Activated CD4-positive, alpha-beta memory T cell treated with anti-CD3 and anti-CD28 coated beads, Interleukin-2, amount 10 ng/mL, durations not matched to agents 7 days and 5 days (primary cell): ENCODE results near the gene SNX8. TPM values are rescaled to one million over a fixed set of nuclear protein-coding genes. Genes with fewer than 3 reads are reported as not detected.
A peak's percentile ranks its signal among the peaks of the same experiment; 100 is the strongest.
"Not testable (repeated sequence)": the region's sequence is repeated elsewhere in the genome, so short reads cannot be mapped to it uniquely, and the experiment has no call there.

Source experiments
- CTCF ChIA-PET: fragments of 350-600 bp; sonication (Branson Sonifier 250); formaldehyde crosslinking; loops from one replicate; lab custom pipeline; 2021; ENCODE audit warnings: antibody characterized with exemption, inconsistent platforms; lab: Charles Lee
- POLR2A ChIA-PET: fragments of 350-600 bp; sonication (Branson Sonifier 250); formaldehyde crosslinking; loops from one replicate; lab custom pipeline; 2021; ENCODE audit warnings: antibody characterized with exemption; lab: Charles Lee
- DNase-seq: peaks from one replicate; pipeline ENCODE4 v3.0.0-alpha.2; 2020
- H3K27ac Mint-ChIP-seq: one replicate; pipeline ENCODE4 v1.8.0; 2021; ENCODE audit warnings: mild to moderate bottlenecking, mixed read lengths
- H3K27me3 Mint-ChIP-seq: one replicate; pipeline ENCODE4 v1.8.0; 2021; ENCODE audit warnings: mixed read lengths
- H3K36me3 Mint-ChIP-seq: one replicate; pipeline ENCODE4 v1.8.0; 2021; ENCODE audit warnings: low read depth, mixed read lengths
- H3K4me1 Mint-ChIP-seq: one replicate; pipeline ENCODE4 v1.8.0; 2021; ENCODE audit warnings: mixed read lengths
- H3K4me3 Mint-ChIP-seq: one replicate; pipeline ENCODE4 v1.8.0; 2021; ENCODE audit warnings: mild to moderate bottlenecking, mixed read lengths
- H3K9me3 Mint-ChIP-seq: one replicate; pipeline ENCODE4 v1.8.0; 2021; ENCODE audit warnings: mixed read lengths
- total RNA-seq, 2 experiments: library from RNA; stranded (reverse); gene quantifications; one replicate each; pipeline ENCODE4 v1.2.3, GENCODE V29; 2021

The SNX8 gene
- total RNA-seq, 2 experiments from 2014 or later: 22.4 to 26.8 TPM

DNA sequence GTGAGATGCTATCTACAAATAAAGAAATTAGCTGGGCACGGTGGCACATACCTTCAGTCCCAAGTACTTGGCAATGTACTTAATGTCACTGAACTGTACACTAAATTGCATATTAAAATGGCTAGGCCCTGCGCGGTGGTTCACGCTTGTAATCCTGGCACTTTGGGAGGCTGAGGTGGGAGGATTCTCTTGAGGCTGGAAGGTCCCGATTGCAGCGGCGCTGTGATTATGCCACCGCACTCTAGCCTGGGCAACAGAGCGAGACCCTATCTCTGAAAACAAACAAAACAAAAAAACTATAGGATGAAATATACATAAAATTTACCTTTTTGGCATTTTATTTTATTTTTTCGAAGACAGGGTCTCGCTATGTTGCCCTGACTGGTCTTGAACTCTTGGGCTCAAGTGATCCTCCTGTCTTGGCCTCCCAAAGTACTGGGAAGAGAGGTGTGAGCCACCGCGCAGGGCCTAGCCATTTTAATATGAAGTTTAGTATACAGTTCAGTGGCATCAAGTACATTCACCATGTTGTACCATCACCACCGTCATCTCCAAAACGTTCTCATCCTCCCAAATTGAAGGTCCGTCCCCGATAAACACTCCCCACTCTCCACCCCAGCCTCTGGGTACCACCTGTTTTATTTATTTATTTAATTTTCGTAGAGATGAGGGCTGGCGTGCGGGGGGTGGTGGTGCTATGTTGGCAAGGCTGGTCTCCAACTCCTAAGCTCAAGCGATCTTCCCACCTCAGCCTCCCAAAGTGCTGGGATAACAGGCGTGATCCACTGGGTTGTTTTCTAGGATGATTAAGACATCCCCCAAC is 39.1 kb upstream of the SNX8 start:
- DNase-seq: no peak
- Mint-ChIP-seq H3K4me1 (peaks cover 27% of the 10 kb centered on the region), H3K27me3 (no peaks in the 10 kb centered on the region), H3K4me3 (peak overlapping the region; percentile 91), H3K36me3 (peaks cover 23% of the 10 kb centered on the region), H3K9me3 (no peaks in the 10 kb centered on the region), H3K27ac (peak overlapping the region; percentile 100)
- CTCF ChIA-PET: interaction anchor here (0.6 to 2.4 kb wide), 7 partner anchors 52 to 741 kb away, joined by 3 to 11 read pairs (median 4); no protein-coding TSS in a partner anchor
- POLR2A ChIA-PET: interaction anchor here (0.8 to 3.7 kb wide), 11 partner anchors 29 to 849 kb away, joined by 3 to 39 read pairs (median 4); partner anchors contain the start of genes CHST12, INTS1, MAD1L1 and MRM2

DNA sequence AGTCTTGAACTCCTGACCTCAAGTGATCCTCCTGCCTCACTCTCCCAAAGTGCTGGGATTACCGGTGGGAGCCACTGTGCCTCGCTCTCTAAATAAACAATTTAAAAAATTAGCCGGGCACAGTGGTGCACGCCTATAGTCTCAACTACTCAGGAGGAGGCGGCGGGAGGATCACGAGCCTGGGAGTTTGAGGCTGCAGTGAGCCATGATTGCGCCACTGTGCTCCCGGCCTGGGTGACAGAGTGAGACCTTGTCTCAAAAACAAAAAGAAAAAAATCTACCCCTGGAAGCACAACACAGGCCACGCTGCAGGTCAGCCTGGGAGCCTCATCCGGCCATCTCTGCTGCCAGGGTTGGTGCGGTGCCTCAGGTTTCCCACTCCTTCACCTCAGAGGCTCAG is 36.6 kb upstream of the SNX8 start:
- ChIA-PET CTCF (no interaction called here), POLR2A (no interaction called here)
- H3K27me3 Mint-ChIP-seq: no peaks in the 10 kb centered on the region
- H3K9me3 Mint-ChIP-seq: no peaks in the 10 kb centered on the region
- no peak overlapping the region for H3K4me3 Mint-ChIP-seq
- H3K4me1 Mint-ChIP-seq: peaks cover 18% of the 10 kb centered on the region
- H3K27ac Mint-ChIP-seq: no peak overlapping the region
- H3K36me3 Mint-ChIP-seq: peaks cover 4% of the 10 kb centered on the region
- DNase-seq: no peak

DNA sequence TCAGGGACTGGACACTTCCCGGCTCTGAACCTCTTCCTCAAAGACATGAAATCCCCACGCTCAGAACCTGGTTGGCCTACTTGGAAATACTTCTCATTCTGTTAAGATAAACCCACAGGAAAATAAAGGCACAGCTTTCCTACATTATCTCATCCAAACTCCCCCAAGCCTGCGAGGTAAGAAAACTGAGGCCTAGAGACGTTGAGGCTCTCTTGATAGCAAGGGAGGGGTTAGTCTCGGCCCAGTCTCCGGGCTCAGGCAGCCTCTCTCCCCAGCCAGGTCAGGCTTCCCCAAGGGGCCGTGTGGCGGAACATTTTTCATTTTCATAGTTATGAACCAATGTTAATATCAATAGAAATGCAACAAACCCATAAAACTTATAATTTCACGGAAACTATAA is 35.8 kb upstream of the SNX8 start:
- H3K9me3 Mint-ChIP-seq: no peaks in the 10 kb centered on the region
- no peak for DNase-seq
- ChIA-PET POLR2A (no interaction called here), CTCF (no interaction called here)
- peaks cover 3% of the 10 kb centered on the region for H3K36me3 Mint-ChIP-seq
- peak overlapping the region; percentile 16 for H3K27ac Mint-ChIP-seq
- no peak overlapping the region for H3K4me3 Mint-ChIP-seq
- H3K4me1 Mint-ChIP-seq: peaks cover 17% of the 10 kb centered on the region
- no peaks in the 10 kb centered on the region for H3K27me3 Mint-ChIP-seq

DNA sequence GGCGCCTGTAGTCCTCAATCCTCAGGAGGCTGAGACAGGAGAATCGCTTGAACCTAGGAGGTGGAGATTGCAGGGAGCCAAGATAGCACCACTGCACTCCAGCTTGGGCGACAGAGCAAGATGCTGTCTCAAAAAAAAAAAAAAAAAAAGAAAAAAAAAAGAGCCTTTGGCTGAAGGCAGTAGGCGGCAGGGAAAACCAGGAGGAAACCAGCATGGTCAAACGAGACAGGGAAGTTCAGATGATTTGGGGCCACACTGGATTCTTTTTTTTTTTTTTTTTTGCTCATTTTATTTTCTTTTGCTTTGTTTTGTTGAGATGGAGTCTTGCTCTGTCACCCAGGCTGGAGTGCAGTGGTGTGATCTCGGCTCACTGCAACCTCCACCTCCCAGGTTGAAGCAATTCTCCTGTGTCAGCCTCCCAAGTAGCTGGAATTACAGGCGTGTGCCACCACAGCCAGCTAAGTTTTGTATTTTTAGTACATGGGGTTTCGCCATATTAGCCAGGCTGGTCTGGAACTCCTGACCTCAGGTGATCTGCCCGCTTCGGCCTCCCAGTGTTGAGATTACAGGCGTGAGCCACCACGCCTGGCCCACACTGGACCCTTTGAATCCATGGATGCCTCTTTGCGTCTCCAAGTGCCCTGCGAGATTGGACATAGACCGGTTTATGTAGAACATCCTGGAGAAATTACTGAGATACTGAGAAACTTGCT is 33.3 kb upstream of the SNX8 start:
- not testable (repeated sequence) for DNase-seq, H3K9me3 Mint-ChIP-seq, H3K4me3 Mint-ChIP-seq, H3K27me3 Mint-ChIP-seq, H3K36me3 Mint-ChIP-seq, H3K4me1 Mint-ChIP-seq
- POLR2A ChIA-PET: interaction anchor here (0.8 kb wide), 1 partner anchor 777 kb away, joined by 3 read pairs; no protein-coding TSS in a partner anchor
- H3K27ac Mint-ChIP-seq: peak overlapping the region; percentile 45
- CTCF ChIA-PET: interaction anchor here (0.7 to 2.1 kb wide), 27 partner anchors 8 to 768 kb away, joined by 3 to 17 read pairs (median 3); partner anchors contain the start of genes MRM2 and NUDT1

DNA sequence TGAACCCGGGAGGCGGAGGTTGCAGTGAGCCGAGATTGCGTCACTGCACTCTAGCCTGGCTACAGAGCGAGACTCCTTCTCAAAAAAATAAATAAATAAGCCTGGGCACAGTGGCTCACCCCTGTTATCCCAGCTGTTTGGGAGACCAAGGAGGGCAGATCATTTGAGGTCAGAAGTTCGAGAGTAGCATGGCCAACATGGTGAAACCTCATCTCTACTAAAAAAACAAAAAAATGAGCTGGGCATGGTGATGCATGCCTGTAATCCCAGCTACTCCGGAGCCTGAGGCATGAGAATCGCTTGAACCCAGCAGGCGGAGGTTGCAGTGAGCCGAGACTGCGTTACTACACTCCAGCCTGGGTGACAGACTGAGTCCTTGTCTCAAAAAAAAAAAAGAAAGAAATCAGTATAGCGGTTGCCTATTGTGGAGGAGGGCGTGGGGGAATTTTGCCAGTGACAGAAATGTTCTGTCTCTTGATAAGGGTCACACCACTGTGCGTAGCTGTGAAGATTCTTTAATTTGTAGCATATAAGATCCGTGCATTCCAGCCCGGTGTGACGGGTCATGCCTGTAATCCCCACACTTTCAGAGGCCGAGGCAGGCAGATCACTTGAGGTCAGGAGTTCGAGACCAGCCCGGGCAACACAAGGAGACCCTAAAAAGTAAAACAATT is 22.5 kb upstream of the SNX8 start:
- ChIA-PET CTCF (interaction anchor here (0.7 to 1.3 kb wide), 2 partner anchors 19 to 114 kb away, joined by 3 read pairs; no protein-coding TSS in a partner anchor), POLR2A (no interaction called here)
- no peak for DNase-seq
- Mint-ChIP-seq H3K9me3 (no peaks in the 10 kb centered on the region), H3K4me3 (no peak overlapping the region), H3K27me3 (no peaks in the 10 kb centered on the region), H3K36me3 (no peaks in the 10 kb centered on the region), H3K4me1 (no peaks in the 10 kb centered on the region), H3K27ac (no peak overlapping the region)

DNA sequence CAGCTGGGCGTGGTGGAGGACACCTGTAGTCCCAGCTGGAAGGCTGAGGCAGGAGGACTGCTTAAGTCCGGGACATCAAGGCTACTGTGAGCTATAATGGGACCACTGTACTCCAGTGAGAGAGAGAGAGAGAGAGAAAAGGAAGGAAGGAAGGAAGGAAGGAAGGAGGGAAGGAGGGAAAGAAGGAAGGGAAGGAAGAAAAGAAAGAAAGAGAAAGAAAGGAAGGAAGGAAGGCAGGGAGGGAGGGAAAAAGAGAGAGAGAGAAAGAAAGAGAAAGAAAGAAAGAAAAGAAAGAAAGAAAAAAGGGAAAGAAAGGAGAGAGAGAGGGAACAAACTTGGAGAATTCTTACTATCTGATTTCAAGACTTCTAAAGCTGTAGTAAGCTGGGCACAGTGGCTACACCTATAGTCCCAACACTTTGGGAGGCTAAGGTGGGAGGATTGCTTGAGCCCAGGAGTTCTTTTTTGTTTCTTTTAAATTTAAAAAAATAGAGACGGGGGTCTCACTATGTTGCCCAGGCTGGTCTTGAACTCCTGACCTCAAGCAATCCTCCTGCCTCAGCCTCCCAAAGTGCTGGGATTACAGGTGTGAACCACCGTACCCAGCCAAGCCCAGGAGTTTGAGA is 18.5 kb upstream of the SNX8 start:
- H3K4me1 Mint-ChIP-seq, DNase-seq, POLR2A ChIA-PET, H3K36me3 Mint-ChIP-seq, H3K4me3 Mint-ChIP-seq, H3K27me3 Mint-ChIP-seq, H3K9me3 Mint-ChIP-seq, H3K27ac Mint-ChIP-seq: not testable (repeated sequence)
- CTCF ChIA-PET: interaction anchor here (0.6 kb wide), 1 partner anchor 15 kb away, joined by 3 read pairs; no protein-coding TSS in a partner anchor

DNA sequence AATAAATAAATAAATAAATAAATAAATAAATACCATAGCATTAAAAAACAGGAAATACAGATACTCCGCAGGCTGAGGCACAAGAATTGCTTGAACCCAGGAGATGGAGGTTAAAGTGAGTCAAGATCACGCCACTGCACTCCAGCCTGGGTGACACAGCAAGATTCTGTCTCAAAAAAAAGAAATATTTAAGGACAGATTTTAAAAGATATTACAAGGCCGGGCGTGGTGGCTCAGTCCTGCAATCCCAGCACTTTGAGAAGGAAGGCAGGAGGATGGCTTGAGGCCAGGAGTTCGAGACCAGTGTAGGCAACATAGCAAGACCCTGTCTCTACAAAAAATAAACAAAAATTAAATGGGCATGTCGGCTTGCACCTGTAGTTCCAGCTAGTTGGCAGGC is 17.5 kb upstream of the SNX8 start:
- H3K27ac Mint-ChIP-seq: no peak overlapping the region
- CTCF ChIA-PET: interaction anchor here (1.0 kb wide), 1 partner anchor 16 kb away, joined by 5 read pairs; no protein-coding TSS in a partner anchor
- no peak for DNase-seq
- H3K4me1 Mint-ChIP-seq: no peaks in the 10 kb centered on the region
- H3K4me3 Mint-ChIP-seq: no peak overlapping the region
- H3K36me3 Mint-ChIP-seq: no peaks in the 10 kb centered on the region
- H3K9me3 Mint-ChIP-seq: no peaks in the 10 kb centered on the region
- H3K27me3 Mint-ChIP-seq: no peaks in the 10 kb centered on the region
- POLR2A ChIA-PET: no interaction called here

DNA sequence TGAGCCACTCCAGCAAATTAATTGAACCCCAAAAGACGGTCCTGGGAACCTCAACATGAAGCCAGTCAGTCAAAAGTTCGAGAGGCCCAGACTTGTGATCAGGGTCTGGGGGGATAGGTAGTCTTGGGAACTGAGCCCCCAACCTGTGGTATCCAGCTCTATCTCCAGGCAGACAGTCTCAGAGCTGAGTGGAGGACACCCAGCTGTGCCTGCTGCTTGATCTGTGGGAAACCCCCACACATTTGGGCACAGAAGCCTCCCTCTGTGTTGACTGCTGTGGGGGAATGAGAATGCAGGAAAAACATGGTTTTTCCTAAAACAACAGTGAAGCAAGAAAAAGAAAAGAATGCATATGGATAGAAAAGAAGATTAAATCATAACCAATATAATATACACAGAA is 16.3 kb upstream of the SNX8 start:
- ChIA-PET POLR2A (no interaction called here), CTCF (interaction anchor here (0.6 to 1.0 kb wide), 3 partner anchors 17 to 893 kb away, joined by 3 to 5 read pairs (median 3); no protein-coding TSS in a partner anchor)
- H3K4me3 Mint-ChIP-seq: no peak overlapping the region
- H3K27me3 Mint-ChIP-seq: no peaks in the 10 kb centered on the region
- DNase-seq: no peak
- no peaks in the 10 kb centered on the region for H3K9me3 Mint-ChIP-seq
- no peaks in the 10 kb centered on the region for H3K36me3 Mint-ChIP-seq
- H3K27ac Mint-ChIP-seq: no peak overlapping the region
- no peaks in the 10 kb centered on the region for H3K4me1 Mint-ChIP-seq

DNA sequence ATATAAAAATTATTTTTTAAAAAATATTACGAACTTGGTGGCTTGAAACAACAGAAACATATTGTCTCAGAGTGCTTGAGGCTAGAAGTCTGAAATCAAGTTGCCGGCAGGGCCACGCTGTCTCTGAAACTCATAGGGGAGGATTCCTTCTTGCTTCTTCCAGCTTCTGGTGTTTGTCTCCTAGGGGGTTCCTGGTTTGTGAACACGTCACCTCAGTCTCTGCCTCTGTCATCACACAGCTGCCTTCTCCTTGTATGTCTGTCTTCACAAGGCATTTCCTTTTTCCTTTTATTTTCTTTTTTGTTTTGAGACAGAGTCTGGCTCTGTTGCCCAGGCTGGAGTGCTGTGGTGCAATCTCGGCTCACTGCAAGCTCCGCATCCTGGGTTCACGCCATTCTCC is 12.7 kb upstream of the SNX8 start:
- ChIA-PET CTCF (no interaction called here), POLR2A (no interaction called here)

DNA sequence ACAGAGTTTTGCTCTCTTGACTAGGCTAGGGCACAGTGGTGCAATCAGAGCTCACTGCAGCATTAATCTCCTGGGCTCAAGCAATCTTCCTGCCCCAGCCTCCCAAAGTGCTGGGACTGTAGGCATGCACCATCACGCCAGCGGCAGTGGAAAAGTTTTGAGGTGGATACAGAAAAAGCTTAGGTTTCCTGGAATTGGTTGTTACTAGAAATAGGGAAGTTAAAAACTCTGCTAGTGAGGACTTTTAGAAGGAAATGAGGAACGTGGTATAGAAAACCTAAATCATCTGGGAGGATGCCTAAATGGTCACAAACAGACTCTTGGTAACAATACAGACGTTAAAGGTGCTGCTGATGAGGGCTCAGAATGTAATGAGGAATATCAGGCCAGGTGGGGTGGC is 10.9 kb upstream of the SNX8 start:
- no peak for DNase-seq
- no peaks in the 10 kb centered on the region for H3K9me3 Mint-ChIP-seq
- peaks cover 4% of the 10 kb centered on the region for H3K4me1 Mint-ChIP-seq
- H3K4me3 Mint-ChIP-seq: no peak overlapping the region
- no peak overlapping the region for H3K27ac Mint-ChIP-seq
- H3K36me3 Mint-ChIP-seq: no peaks in the 10 kb centered on the region
- CTCF ChIA-PET: interaction anchor here (0.6 to 1.2 kb wide), 2 partner anchors 23 to 74 kb away, joined by 3 read pairs; no protein-coding TSS in a partner anchor
- no peaks in the 10 kb centered on the region for H3K27me3 Mint-ChIP-seq
- POLR2A ChIA-PET: no interaction called here

More for the DNA sequence above, 12.7 kb upstream of the SNX8 start:
- no peaks in the 10 kb centered on the region for H3K9me3 Mint-ChIP-seq
- no peaks in the 10 kb centered on the region for H3K27me3 Mint-ChIP-seq
- peaks cover 4% of the 10 kb centered on the region for H3K4me1 Mint-ChIP-seq
- H3K36me3 Mint-ChIP-seq: no peaks in the 10 kb centered on the region
- no peak overlapping the region for H3K27ac Mint-ChIP-seq
- no peak overlapping the region for H3K4me3 Mint-ChIP-seq
- DNase-seq: no peak

DNA sequence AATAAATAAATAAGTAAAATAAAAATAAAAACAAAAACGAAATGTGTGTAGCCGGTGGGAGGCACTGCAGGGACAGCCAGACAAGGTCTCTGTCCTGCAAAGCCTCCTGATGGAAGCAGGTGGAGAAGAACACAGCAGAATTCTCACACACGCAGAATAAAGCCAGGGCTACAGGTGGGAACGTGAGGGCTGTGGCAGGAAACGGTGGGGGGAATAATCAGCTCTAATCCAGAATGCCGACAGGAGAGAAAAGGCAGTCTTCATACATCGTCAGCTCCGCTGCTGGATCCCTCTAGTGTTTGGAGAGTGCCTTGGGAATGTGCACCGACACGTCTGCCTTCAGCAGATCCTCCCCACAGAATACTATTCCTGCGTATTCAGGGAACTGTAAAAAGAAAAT is 6.8 kb upstream of the SNX8 start:
- ChIA-PET CTCF (no interaction called here), POLR2A (no interaction called here)
- peaks cover 11% of the 10 kb centered on the region for H3K4me1 Mint-ChIP-seq
- no peak overlapping the region for H3K27ac Mint-ChIP-seq
- H3K36me3 Mint-ChIP-seq: no peaks in the 10 kb centered on the region
- H3K4me3 Mint-ChIP-seq: no peak overlapping the region
- H3K27me3 Mint-ChIP-seq: no peaks in the 10 kb centered on the region
- DNase-seq: no peak
- H3K9me3 Mint-ChIP-seq: no peaks in the 10 kb centered on the region

DNA sequence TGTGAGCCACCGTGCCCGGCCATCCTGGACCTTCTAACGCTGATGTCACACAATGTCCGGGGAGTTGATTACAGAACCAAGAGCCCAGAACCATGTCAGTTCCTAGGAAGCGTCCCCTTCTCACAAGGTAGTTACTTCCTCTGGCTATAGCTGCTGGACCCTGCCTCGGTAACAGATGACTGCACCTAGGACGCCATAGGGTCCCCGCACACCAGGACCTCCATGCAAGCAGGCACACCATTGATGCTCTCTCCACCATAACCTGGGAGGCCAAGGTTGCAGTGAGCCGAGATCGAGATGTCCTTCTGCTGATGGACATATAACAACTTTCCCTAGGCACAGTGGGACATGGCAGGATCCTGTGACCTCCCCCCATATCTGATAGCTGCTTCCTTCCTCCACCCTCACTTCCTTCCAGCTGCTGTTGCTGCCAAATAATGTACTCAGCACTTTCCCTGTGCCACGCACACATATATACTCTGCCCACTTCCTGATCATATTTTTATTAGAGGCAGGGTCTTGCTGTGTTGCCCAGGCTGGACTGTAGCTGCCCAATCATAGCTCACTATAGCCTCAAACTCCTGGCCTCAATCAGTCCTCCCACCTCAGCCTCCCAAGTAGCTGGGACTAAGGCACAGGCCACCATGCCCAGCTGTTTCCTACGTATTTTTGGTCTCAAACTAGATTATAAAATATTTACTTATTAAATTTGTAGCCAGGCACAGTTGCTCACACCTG is 3.5 kb upstream of the SNX8 start:
- H3K4me1 Mint-ChIP-seq: peaks cover 11% of the 10 kb centered on the region
- DNase-seq: no peak
- no peaks in the 10 kb centered on the region for H3K36me3 Mint-ChIP-seq
- H3K9me3 Mint-ChIP-seq: no peaks in the 10 kb centered on the region
- H3K4me3 Mint-ChIP-seq: no peak overlapping the region
- ChIA-PET POLR2A (no interaction called here), CTCF (interaction anchor here (0.6 to 0.7 kb wide), 2 partner anchors 46 to 139 kb away, joined by 3 to 5 read pairs; no protein-coding TSS in a partner anchor)
- H3K27ac Mint-ChIP-seq: no peak overlapping the region
- H3K27me3 Mint-ChIP-seq: no peaks in the 10 kb centered on the region
